H1 (cell line): ENCODE data around the gene MTMR4. TPM values are rescaled to one million over a fixed set of nuclear protein-coding genes. Genes with fewer than 3 reads are reported as not detected.

ENCODE experiments used
- ASH2L ChIP-seq: fragments of 200-600, 300-600 bp; sonication (generic); IDR thresholded peaks from one replicate; pipeline ENCODE4 v1.7.1; 2017; ENCODE audit warnings: low read length
- ATF3 ChIP-seq: IDR thresholded peaks from 2 replicates; pipeline ENCODE4 v1.6.1; 2011; ENCODE audit warnings: low read depth, mild to moderate bottlenecking, low read length; ENCODE audit not compliant: insufficient read depth
- BRCA1 ChIP-seq: IDR thresholded peaks from 2 replicates; pipeline ENCODE4 v1.6.1; 2012; ENCODE audit warnings: low read depth, low read length, improper control_type of control experiment
- CTCF ChIP-seq, 3 experiments: IDR thresholded peaks; 1 replicate in 2 of 3; 2 replicates in 1 of 3; pipeline versions ENCODE4 v1.5.1 to v1.6.1; 2011; ENCODE audit warnings: low read length in 3 of 3, mild to moderate bottlenecking in 3 of 3, inconsistent platforms in 2 of 3, low read depth in 1 of 3, moderate library complexity in 1 of 3; ENCODE audit not compliant: insufficient read depth in 1 of 3; ENCODE audit errors: control extremely low read depth in 1 of 3
- EP300 ChIP-seq, 2 experiments: IDR thresholded peaks; 1 replicate in 1 of 2; 2 replicates in 1 of 2; pipeline ENCODE4 v1.6.1; 2011 to 2012; ENCODE audit warnings: low read depth in 2 of 2, low read length in 2 of 2, mild to moderate bottlenecking in 2 of 2, borderline replicate concordance in 1 of 2, inconsistent platforms in 1 of 2, moderate library complexity in 1 of 2
- GABPA ChIP-seq: IDR thresholded peaks from 2 replicates; pipeline ENCODE4 v1.6.1; 2011; ENCODE audit warnings: mild to moderate bottlenecking, low read length, moderate library complexity, borderline replicate concordance; ENCODE audit not compliant: insufficient read depth
- KDM1A ChIP-seq: fragments of 200-600, 300-600 bp; sonication (generic); IDR thresholded peaks from 2 replicates; pipeline ENCODE4 v1.7.1; 2016; ENCODE audit warnings: mild to moderate bottlenecking, low read length, borderline replicate concordance
- KDM5A ChIP-seq: fragments of 200-600 bp; IDR thresholded peaks from 2 replicates; pipeline ENCODE4 v1.7.1; 2012; ENCODE audit warnings: mild to moderate bottlenecking, low read length, inconsistent platforms, mixed read lengths
- MAFK ChIP-seq: IDR thresholded peaks from 2 replicates; pipeline ENCODE4 v1.6.1; 2012; ENCODE audit warnings: low read depth, mild to moderate bottlenecking, improper control_type of control experiment, low read length
- PHF8 ChIP-seq: fragments of 200-600 bp; sonication (generic); conservative IDR thresholded peaks from 2 replicates; pipeline ENCODE4 v1.7.1; 2012; ENCODE audit warnings: low read depth, mild to moderate bottlenecking, inconsistent platforms, low read length, moderate library complexity
- SIRT6 ChIP-seq: IDR thresholded peaks from one replicate; pipeline ENCODE4 v1.7.1; 2012; ENCODE audit warnings: low read length, inconsistent platforms
- SP4 ChIP-seq: IDR thresholded peaks from 2 replicates; pipeline ENCODE4 v1.6.1; 2012; ENCODE audit warnings: low read length, inconsistent platforms
- TBP ChIP-seq: IDR thresholded peaks from 2 replicates; pipeline ENCODE4 v1.6.1; 2011; ENCODE audit warnings: low read depth, low read length, improper control_type of control experiment
- TEAD4 ChIP-seq: IDR thresholded peaks from 2 replicates; pipeline ENCODE4 v1.6.1; 2012; ENCODE audit warnings: low read depth, low read length, inconsistent platforms, mixed read lengths
- YY1 ChIP-seq: IDR thresholded peaks from 2 replicates; pipeline ENCODE4 v1.6.1; 2011; ENCODE audit warnings: low read depth, mild to moderate bottlenecking, low read length
- polyA plus RNA-seq, 7 experiments: library from polyadenylated mRNA; depleted of rRNA in 3 of 7; stranded (reverse) in 5 of 7; unstranded in 2 of 7; fragments of >200 nt in 5 of 7; fragments of 200-250 nt in 2 of 7; gene quantifications; 1 replicate in 5 of 7; 2 replicates in 1 of 7; 4 replicates in 1 of 7; pipeline versions ENCODE4 v1.2.1 to v1.2.3, GENCODE V29; 2011 to 2013; ENCODE audit warnings: missing spikeins in 2 of 7, mixed read lengths in 2 of 7
- total RNA-seq: library from RNA; stranded (reverse); fragmentation: NEBNext Ultra II Directional; extraction: Animal tissue kit (Norgen Biotek cat#: 25700); gene quantifications from 2 replicates; pipeline ENCODE4 v1.2.1, GENCODE V29; 2021

Gene MTMR4
- total and polyA plus RNA-seq, 2 of the 8 experiments (the other 6 are each of a cell fraction or from before 2014, with no cell fraction given), result 15.9 to 39.2 TPM

- TF ChIP-seq SIRT6 (no peak), YY1 (no peak), GABPA (no peak), EP300 (IDR thresholded peaks at IDR 0.05; ENCODE audit: borderline replicate concordance in 1 of 2, low read depth in 2 of 2, low read length in 2 of 2) (0 out of 3 replicates have a peak, but pooled peaks of 1 of the 2 experiments have one; percentile 5), BRCA1 (no peak), KDM1A (no peak), TEAD4 (peak; percentile 34; the same call in 1 of the 2 replicates), ASH2L (no peak), CTCF (IDR thresholded peaks at IDR 0.05; ENCODE audit: control extremely low read depth in 1 of 3, insufficient read depth in 1 of 3, low read depth in 1 of 3, low read length in 3 of 3) (peak; percentile 81 to 96 (median 96)), TBP (peak; percentile 60), MAFK (no peak), ATF3 (no peak), PHF8 (no peak), SP4 (no peak), KDM5A (no peak)
Observed at GRCh38 chr17:58447039-58447975, 67.1 kb downstream of the MTMR4 start (continued).
